Common myeloid progenitor, CD34-positive (primary cell): ENCODE measurements around the gene SMAD5.

Experiments used
- CTCF ChIA-PET: fragments of 350-600 bp; sonication (Branson Sonifier 250); formaldehyde crosslinking; loops from one replicate; lab custom pipeline; 2021; ENCODE audit warnings: antibody characterized with exemption; lab: Charles Lee
- POLR2A ChIA-PET: fragments of 350-600 bp; sonication (Branson Sonifier 250); formaldehyde crosslinking; loops from one replicate; lab custom pipeline; 2021; ENCODE audit warnings: antibody characterized with exemption; lab: Charles Lee
- DNase-seq, 3 donors: peaks; one replicate each; pipeline versions ENCODE4 v3.0.0 to v3.0.0-alpha.2; 2013
- H3K27ac ChIP-seq, 2 experiments: 1 replicate in 1 of 2; 2 replicates in 1 of 2; pipeline ENCODE4 v1.7.0; 2013; ENCODE audit warnings: inconsistent platforms in 2 of 2, low read length in 2 of 2, mild to moderate bottlenecking in 2 of 2, low read depth in 1 of 2, moderate library complexity in 1 of 2; ENCODE audit not compliant: severe bottlenecking in 2 of 2, insufficient read depth in 1 of 2, poor library complexity in 1 of 2
- H3K27me3 ChIP-seq, 5 experiments: replicated peaks in 2 of 5; 1 replicate in 3 of 5; 2 replicates in 2 of 5; pipeline versions ENCODE4 v1.6.1 to v1.7.0; 2013; ENCODE audit warnings: low read length in 4 of 5, mild to moderate bottlenecking in 2 of 5, moderate library complexity in 2 of 5, inconsistent platforms in 1 of 5; ENCODE audit not compliant: insufficient read depth in 5 of 5, control insufficient read depth in 4 of 5
- H3K36me3 ChIP-seq, 4 experiments: 1 replicate in 2 of 4; 2 replicates in 2 of 4; pipeline versions ENCODE4 v1.6.1 to v1.7.0; 2013; ENCODE audit warnings: low read length in 3 of 4, control low read depth in 1 of 4, mild to moderate bottlenecking in 1 of 4; ENCODE audit not compliant: control insufficient read depth in 4 of 4, insufficient read depth in 4 of 4
- H3K4me1 ChIP-seq, 4 experiments: 1 replicate in 3 of 4; 2 replicates in 1 of 4; pipeline versions ENCODE4 v1.6.1 to v1.7.1; 2013; ENCODE audit warnings: low read length in 3 of 4, mild to moderate bottlenecking in 3 of 4, control low read depth in 1 of 4, inconsistent platforms in 1 of 4, moderate library complexity in 1 of 4; ENCODE audit not compliant: control insufficient read depth in 4 of 4, insufficient read depth in 4 of 4; ENCODE audit errors: control extremely low read depth in 1 of 4
- H3K4me3 ChIP-seq, 7 experiments: 1 replicate in 4 of 7; 2 replicates in 3 of 7; pipeline versions ENCODE4 v1.5.1 to v1.7.0; 2013; ENCODE audit warnings: mild to moderate bottlenecking in 7 of 7, low read length in 6 of 7, moderate library complexity in 6 of 7, inconsistent platforms in 2 of 7, low read depth in 2 of 7, control low read depth in 1 of 7; ENCODE audit not compliant: insufficient read depth in 4 of 7, control insufficient read depth in 1 of 7; ENCODE audit errors: extremely low read depth in 1 of 7
- H3K9me3 ChIP-seq, 5 experiments: 1 replicate in 4 of 5; 2 replicates in 1 of 5; pipeline versions ENCODE4 v1.6.1 to v1.7.1; 2013; ENCODE audit warnings: low read length in 4 of 5, mild to moderate bottlenecking in 2 of 5, inconsistent platforms in 1 of 5, low read depth in 1 of 5, moderate library complexity in 1 of 5; ENCODE audit not compliant: control insufficient read depth in 4 of 5, insufficient read depth in 2 of 5; ENCODE audit errors: control extremely low read depth in 1 of 5
- WGBS: methylation state at CpG from one replicate; pipeline ENCODE4 v1.1.5; 2013; ENCODE audit not compliant: insufficient coverage; 5-methylcytosine and 5-hydroxymethylcytosine counted together

The SMAD5 gene

DNA sequence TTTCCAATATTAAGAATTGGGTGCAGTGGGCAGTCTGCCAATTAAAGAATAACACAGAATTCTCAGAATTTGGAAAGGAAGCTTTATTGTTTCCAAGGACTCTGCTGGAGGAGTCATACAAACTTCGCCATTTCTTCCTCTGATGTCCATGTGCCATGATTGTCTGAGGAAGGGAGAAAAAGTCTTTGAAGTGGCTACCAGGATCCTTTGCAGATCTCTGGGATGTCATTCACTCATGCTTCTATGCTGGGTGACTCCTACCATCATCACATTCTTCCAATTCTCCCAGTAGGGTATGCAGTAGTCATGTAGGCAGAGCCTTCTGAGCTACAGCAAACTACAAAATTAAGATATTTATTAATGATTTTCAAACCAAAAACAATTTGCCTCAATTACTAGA, 3.2 kb upstream of the SMAD5 start:
- no peak for DNase-seq
- CTCF ChIA-PET = interaction anchor here (0.9 kb wide), 1 partner anchor 11 kb away, joined by 4 read pairs; no protein-coding TSS in a partner anchor
- POLR2A ChIA-PET = no interaction called here

DNA sequence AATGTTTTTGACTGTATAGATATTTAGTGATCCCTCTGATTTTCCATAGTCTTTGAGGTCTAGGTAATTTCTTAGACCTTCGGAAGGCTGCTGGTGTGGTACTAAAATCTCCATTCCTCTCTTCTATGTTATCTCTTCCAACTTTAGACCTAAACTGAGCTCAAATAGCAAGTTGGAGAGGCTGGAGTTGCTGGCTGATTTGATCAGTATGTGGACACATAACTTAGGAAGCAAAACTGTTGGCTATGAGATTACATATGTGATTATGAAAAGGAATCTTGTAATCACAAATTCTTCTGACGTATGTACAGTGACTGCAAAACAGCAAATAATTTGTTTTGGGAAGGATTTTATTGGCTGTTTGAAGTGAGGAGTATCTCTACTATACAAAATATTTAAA, 2.1 kb upstream of the SMAD5 start:
- Histone ChIP-seq H3K36me3 (no peaks in the 10 kb centered on the region), H3K4me3 (no peak overlapping the region), H3K9me3 (no peaks in the 10 kb centered on the region), H3K4me1 (peaks cover 7 to 29% (median 19%) of the 10 kb centered on the region in 4 experiments), H3K27me3 (peaks cover 0 to 10% (median 0%) of the 10 kb centered on the region in 5 experiments), H3K27ac (no peak overlapping the region)
- ChIA-PET CTCF (no interaction called here), POLR2A (no interaction called here)
- no CpG with 5 or more reads among the region's 2 CpGs for WGBS
- no peak for DNase-seq

More for the DNA sequence above, 3.2 kb upstream of the SMAD5 start:
- Histone ChIP-seq H3K27me3 (peaks cover 0 to 10% (median 0%) of the 10 kb centered on the region in 5 experiments), H3K36me3 (no peaks in the 10 kb centered on the region), H3K4me1 (peaks cover 4 to 21% (median 14%) of the 10 kb centered on the region in 4 experiments), H3K4me3 (no peak overlapping the region), H3K9me3 (no peaks in the 10 kb centered on the region), H3K27ac (no peak overlapping the region)
- no CpG with 5 or more reads among the region's 1 CpG for WGBS

DNA sequence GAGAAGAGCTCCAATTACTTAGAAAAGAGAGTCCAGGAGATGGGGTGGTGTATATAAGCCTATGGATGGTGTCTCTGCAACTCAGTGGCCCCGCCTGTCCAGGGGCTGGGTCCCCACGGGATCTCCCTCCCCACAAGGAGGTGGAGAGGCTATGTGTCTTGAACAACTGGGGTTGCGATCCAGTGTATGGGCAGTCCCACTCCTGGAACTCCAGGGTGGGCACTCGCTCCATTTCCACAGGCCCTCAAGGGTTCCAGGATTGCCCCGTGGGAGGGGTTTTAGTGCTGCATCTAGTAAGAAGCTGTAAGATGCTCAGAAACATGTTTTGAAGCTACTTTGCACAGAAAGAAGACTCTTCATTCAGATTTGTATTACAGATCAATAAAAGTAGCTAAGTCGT, 558 bp upstream of the SMAD5 start:
- Histone ChIP-seq H3K27ac (peak overlapping the region; percentile 17 to 87), H3K4me1 (peaks cover 7 to 29% (median 19%) of the 10 kb centered on the region in 4 experiments), H3K9me3 (no peaks in the 10 kb centered on the region), H3K36me3 (no peaks in the 10 kb centered on the region), H3K27me3 (peaks cover 0 to 3% (median 0%) of the 10 kb centered on the region in 5 experiments), H3K4me3 (peak overlapping the region in 6 of 7 experiments; percentile 67 to 93 (median 82))
- DNase-seq = peak; percentile 21 to 44 (median 39)
- 11% methylated on average over 4 of the region's 6 CpGs for WGBS
- ChIA-PET CTCF (interaction anchor here (0.8 to 1.7 kb wide), 5 partner anchors 8 to 95 kb away, joined by 3 read pairs; no protein-coding TSS in a partner anchor), POLR2A (interaction anchor here (1.0 to 1.2 kb wide), 2 partner anchors 18 to 50 kb away, joined by 3 read pairs; no protein-coding TSS in a partner anchor)

DNA sequence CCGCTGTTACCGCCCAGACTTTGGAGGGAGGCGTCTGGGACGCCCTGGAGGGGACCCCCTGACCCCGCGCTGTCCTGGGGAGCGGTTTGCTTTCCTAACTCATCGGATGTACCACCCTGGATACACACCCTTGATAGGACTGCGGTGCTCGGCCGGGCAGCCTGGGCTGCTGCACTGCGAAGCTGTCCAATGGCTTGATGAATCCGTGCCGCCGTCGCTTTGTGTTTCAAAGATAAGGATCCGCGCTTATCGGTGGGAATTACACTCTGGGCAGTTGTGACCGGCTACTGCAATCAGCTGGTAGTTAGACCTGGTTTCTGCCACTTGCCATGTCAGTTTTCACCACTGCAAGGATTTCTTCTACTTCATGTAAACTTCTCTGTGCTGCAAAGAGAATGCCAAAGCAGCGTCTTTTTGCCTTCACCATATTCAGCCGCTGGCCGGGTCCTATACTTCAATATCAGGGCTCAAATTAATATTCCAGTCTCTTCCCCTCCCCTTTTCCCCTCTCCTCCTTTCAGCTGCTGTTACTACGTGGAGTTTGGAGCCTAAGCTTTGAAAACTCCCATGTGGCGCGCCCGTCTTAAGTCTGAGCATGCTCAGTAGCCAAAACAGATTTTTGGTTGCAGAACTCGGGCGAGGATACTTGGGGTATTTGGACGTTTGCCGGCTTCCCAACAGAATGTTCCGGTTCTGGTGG, 727 bp downstream of the SMAD5 start:
- Histone ChIP-seq H3K27me3 (peaks cover 0 to 3% (median 0%) of the 10 kb centered on the region in 5 experiments), H3K4me1 (peaks cover 7 to 29% (median 19%) of the 10 kb centered on the region in 4 experiments), H3K27ac (peak overlapping the region; percentile 73 to 87), H3K9me3 (no peaks in the 10 kb centered on the region), H3K4me3 (peak overlapping the region; percentile 67 to 93 (median 82)), H3K36me3 (no peaks in the 10 kb centered on the region)
- 0% methylated on average over 32 of the region's 32 CpGs for WGBS
- DNase-seq = peak; percentile 48 to 70 (median 68)
- CTCF ChIA-PET = interaction anchor here (1.0 to 2.0 kb wide), 4 partner anchors 17 to 41 kb away, joined by 3 to 6 read pairs (median 4); no protein-coding TSS in a partner anchor
- POLR2A ChIA-PET = interaction anchor here (0.6 to 1.2 kb wide), 3 partner anchors 20 to 51 kb away, joined by 3 to 4 read pairs (median 3); no protein-coding TSS in a partner anchor

DNA sequence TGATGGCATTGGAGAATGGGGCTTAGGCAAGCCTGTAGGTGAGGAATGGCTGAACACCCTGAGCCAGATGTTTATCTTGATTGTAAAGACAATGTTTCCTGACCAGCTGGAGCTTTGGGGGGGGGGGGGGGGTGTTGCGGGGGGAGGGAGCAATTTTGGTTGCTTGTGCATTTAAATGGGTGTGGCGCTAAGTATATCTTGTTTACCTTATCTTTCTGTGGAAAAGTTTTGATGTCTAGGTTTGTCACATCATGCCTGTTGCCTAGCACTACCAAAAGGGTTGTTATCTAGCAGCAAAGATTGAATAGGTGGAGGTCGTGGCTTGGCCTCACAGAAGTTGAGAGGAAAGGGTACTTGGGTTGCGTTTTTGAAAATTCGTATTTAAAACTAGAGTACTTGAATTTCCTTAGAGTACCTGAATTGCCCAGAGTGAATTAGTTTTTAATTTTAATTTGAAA, 1.3 kb downstream of the SMAD5 start:
- H3K27ac ChIP-seq = peak overlapping the region in 1 of 2 experiments; percentile 87
- WGBS = 21% methylated on average over 3 of the region's 5 CpGs
- peaks cover 7 to 29% (median 19%) of the 10 kb centered on the region in 4 experiments for H3K4me1 ChIP-seq
- no peaks in the 10 kb centered on the region for H3K36me3 ChIP-seq
- no peaks in the 10 kb centered on the region for H3K9me3 ChIP-seq
- ChIA-PET POLR2A (no interaction called here), CTCF (interaction anchor here (1.5 to 2.0 kb wide), 2 partner anchors 30 to 40 kb away, joined by 3 to 6 read pairs; no protein-coding TSS in a partner anchor)
- H3K27me3 ChIP-seq = peaks cover 0 to 3% (median 0%) of the 10 kb centered on the region in 5 experiments
- DNase-seq = no peak
- peak overlapping the region in 6 of 7 experiments; percentile 67 to 93 (median 82) for H3K4me3 ChIP-seq

DNA sequence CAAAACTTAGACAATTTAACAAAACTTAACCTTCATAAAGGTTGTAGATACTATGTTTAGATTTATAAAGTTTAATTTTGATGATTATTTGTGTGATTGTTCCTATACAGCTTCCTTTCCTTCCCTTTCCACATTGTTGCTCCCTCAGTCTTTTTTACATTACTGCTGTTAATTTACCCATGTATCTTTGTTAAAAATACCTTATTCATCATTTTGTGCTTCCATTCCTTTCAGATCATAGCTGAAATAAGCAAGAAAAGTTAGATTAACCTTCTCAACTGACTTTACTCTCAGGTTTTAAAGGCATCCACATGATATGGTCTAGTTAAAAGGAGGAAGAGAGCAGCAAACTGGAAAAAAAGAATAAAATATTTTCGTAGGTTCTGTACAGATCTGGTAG, 2.0 kb downstream of the SMAD5 start:
- 75% methylated on average over 1 of the region's 1 CpG for WGBS
- Histone ChIP-seq H3K4me3 (peak overlapping the region in 1 of 7 experiments; percentile 93), H3K36me3 (peaks cover 0 to 4% (median 0%) of the 10 kb centered on the region in 4 experiments), H3K4me1 (peaks cover 7 to 29% (median 19%) of the 10 kb centered on the region in 4 experiments), H3K27ac (no peak overlapping the region), H3K9me3 (no peaks in the 10 kb centered on the region), H3K27me3 (no peaks in the 10 kb centered on the region)
- CTCF ChIA-PET = interaction anchor here (1.5 to 2.0 kb wide), 2 partner anchors 30 to 40 kb away, joined by 3 to 6 read pairs; no protein-coding TSS in a partner anchor
- no peak for DNase-seq
- POLR2A ChIA-PET = no interaction called here
